Fibroblast of mammary gland (primary cell): ENCODE results near the gene PDE3A.

Experiments used
- DNase-seq: peaks from one replicate; pipeline ENCODE4 v3.0.0-alpha.2; 2010; ENCODE audit warnings: low read depth
- H3K4me3 ChIP-seq: 2 replicates; pipeline ENCODE4 v1.5.1; 2011; ENCODE audit warnings: low read depth, mild to moderate bottlenecking, low read length, moderate library complexity; ENCODE audit not compliant: control insufficient read depth
- TF ChIP-seq, protein P1 (sequence below): conservative IDR thresholded peaks from 2 replicates; pipeline ENCODE4 v1.5.1; 2011; ENCODE audit warnings: low read depth, low read length, inconsistent platforms; ENCODE audit not compliant: control insufficient read depth, insufficient read depth

Gene PDE3A

DNA sequence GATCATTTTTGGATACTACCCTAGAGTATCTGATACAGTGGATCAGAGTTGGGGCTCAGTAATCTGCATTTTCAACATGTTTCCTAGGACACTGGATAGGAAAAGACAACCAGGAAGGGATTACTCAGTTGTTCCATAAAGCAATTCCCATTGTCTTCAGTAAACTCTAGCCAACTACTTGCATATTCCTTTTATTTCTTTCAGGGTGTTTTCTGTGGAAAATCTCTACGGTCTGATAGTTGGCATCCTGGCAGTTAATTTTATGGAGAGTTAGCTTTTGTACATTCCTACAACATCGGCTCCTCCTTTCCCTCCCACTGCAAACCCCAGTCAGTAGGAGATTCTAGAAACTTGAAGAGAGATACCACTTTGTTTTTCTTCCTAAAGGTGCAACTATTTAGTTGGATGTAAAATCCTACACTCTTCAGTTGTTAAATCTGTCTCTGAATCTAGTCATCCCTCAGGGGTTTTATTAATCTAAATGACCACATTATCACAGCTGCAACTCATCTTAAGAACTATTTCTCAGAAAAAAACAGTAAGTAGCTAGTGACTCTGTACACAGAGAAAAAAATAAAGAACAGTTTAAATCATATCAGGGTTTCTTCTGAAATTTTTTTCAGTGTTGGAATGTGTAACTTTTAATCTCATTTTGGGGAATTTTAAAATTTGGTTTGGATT lies 103.9 kb downstream of the PDE3A start:
- no peak overlapping the region for H3K4me3 ChIP-seq
- TF ChIP-seq, protein P1, sequence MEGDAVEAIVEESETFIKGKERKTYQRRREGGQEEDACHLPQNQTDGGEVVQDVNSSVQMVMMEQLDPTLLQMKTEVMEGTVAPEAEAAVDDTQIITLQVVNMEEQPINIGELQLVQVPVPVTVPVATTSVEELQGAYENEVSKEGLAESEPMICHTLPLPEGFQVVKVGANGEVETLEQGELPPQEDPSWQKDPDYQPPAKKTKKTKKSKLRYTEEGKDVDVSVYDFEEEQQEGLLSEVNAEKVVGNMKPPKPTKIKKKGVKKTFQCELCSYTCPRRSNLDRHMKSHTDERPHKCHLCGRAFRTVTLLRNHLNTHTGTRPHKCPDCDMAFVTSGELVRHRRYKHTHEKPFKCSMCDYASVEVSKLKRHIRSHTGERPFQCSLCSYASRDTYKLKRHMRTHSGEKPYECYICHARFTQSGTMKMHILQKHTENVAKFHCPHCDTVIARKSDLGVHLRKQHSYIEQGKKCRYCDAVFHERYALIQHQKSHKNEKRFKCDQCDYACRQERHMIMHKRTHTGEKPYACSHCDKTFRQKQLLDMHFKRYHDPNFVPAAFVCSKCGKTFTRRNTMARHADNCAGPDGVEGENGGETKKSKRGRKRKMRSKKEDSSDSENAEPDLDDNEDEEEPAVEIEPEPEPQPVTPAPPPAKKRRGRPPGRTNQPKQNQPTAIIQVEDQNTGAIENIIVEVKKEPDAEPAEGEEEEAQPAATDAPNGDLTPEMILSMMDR: no peak
- DNase-seq: no peak

DNA sequence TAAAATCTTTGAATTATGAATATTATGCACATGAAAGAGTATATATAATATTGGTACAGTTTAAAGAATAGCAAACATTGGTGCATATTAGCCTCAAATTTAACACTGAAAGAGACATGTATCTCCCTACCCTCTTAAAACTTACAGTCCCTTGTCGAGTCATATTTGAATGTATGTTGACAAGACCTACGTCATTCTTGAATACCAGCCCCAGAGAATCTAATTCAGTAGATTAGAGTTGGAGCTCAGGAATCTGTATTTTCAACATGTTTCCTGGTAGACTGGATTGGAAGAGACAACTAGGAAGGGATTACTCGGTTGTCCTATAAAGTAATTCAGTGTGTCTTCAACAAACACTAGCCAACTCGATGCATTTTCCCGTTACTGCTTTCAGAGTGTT lies 104.8 kb downstream of the PDE3A start:
- no peak overlapping the region for H3K4me3 ChIP-seq
- no peak for DNase-seq
- TF ChIP-seq, protein P1: no peak

DNA sequence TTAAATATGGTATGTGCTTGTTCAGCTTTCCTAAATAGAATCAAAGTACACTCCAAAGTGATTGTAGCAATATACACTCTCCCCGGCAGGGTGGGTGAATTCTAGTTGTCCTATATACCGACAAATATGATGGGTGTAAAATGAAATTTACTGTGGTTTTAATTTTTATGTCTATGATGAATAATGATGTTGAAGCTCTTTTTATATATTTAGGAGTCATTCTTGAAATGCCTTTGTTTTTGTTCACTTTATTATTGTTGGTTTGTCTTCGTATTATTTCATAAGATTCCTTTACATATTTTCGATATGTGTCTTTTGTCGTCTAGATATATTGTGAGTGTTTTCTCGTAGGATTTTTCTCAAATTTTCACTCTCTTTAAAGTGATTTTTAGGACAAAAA lies 105.7 kb downstream of the PDE3A start:
- DNase-seq: no peak
- TF ChIP-seq, protein P1: no peak
- no peak overlapping the region for H3K4me3 ChIP-seq

DNA sequence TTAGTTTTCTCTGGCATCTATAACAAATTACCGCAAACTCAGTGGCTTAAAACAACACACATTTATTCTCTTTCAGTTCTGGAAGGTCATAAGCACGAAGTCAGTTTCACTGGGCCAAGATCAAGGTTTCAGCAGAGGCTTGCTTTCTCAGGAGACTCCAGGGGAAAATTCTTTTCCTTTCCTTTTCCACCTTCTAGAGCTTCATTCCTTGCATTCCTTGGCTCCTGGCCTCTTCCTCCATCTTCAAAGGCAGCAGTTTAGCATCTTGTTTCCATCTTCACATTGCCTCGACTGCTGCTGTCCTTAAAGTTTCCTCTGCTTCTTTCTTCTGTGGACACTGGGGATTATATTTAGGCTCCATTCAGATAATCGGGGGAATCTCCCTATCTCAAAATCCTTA lies 106.1 kb downstream of the PDE3A start:
- no peak overlapping the region for H3K4me3 ChIP-seq
- no peak for DNase-seq
- TF ChIP-seq, protein P1: no peak

DNA sequence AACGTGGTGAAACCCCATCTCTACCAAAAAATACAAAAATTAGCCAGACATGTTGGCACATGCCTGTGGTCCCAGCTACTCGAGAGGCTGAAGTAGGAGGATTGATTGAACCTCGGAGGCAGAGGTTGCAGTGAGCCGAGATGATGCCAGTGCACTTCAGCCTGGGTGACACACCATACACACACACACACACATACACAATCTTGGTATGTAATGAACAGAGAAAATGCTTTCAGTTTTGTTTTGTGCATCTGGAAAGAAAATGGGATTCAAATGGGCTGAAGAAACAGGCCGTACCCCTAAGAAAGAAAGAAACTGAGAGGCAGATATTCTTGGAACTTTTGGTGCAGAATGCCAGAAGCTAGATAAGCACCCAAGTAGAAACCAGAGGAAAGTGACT lies 107.2 kb downstream of the PDE3A start:
- no peak overlapping the region for H3K4me3 ChIP-seq
- TF ChIP-seq, protein P1: no peak
- DNase-seq: peak; percentile 32

DNA sequence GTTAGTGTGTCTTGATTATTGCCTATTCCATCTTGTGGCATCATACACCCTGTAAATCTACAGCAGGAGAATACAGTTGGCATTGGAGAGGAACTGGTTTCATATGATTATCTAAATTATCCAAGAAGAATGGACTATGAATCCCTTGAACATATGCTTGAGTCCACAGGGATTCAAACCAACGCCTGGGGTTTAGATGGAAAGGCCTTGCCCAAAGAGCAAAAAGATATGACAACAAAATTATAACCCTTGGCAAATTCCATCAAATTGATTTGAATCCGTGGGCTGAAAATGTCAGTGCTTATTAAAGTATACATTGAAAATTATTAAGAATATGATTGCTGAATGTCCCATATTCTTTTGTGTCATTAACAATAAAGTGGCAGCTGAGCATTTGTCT lies 108.2 kb downstream of the PDE3A start:
- no peak for DNase-seq
- TF ChIP-seq, protein P1: no peak
- H3K4me3 ChIP-seq: no peak overlapping the region

DNA sequence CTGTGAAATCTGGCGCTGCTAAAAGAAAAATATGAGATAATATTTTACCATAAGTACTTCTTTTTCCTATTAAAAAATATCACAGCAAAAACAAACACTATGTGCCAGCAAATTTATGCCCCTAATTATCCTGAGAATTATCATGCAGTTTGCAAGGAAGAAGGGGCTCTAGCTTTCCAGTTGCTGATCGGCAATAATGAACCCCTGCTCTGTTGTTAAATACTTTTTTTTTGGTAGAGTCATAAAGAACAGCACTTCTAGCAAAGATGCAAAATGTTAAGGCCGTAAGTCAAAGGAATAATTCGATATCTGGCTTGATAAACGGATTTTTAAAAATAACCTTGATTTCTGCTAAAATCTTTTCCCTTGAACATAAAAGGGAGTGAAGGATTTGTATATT lies 108.9 kb downstream of the PDE3A start:
- no peak for DNase-seq
- no peak overlapping the region for H3K4me3 ChIP-seq
- TF ChIP-seq, protein P1: no peak
